HG03097 (cell line): ENCODE results near the gene CAPN5.

Source experiments
- ATAC-seq: cut with Tn5 transposase; IDR thresholded peaks from one replicate; pipeline ENCODE4 v1.9.1; 2021; ENCODE audit not compliant: unreplicated experiment, low FRiP score

CAPN5 gene

GRCh38 chr11:77112641-77113381 is 46.0 kb downstream of the CAPN5 start:
- ATAC-seq: no peak

DNA sequence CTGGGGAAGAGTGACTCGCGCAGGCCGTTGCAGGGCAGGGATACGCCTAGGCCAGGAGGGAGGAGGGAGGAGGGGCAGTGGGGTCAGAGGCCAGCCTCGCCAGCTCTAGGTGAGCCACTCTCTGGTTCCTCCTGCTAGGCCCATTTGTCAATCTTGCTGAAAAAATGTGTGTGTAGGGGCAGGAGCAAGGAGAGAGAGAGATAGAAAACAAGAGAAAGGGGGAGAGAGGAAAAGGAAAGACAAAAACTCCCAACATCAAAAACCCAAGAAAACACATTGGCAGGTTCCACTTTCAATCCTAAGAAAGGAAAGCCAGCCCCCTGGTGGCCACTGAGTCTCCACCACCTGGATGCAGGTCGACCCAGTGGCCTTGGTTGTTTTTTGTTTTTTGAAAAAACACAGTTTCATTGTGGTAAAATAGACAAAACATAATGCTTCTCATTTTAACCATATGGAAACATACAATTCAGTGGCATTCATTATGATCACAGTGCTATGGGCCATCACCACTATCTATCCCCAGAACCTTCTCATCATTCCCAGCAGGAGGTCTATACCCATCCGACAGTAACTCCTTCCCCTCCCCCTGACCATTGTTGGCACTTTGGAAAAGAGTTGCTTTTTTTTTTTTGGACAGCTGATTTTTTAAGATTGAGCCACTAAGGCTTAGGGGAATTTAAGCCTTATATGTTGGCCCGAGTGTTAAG is 46.8 kb downstream of the CAPN5 start:
- no peak for ATAC-seq

GRCh38 chr11:77114089-77114463 is 47.3 kb downstream of the CAPN5 start:
- ATAC-seq: no peak

DNA sequence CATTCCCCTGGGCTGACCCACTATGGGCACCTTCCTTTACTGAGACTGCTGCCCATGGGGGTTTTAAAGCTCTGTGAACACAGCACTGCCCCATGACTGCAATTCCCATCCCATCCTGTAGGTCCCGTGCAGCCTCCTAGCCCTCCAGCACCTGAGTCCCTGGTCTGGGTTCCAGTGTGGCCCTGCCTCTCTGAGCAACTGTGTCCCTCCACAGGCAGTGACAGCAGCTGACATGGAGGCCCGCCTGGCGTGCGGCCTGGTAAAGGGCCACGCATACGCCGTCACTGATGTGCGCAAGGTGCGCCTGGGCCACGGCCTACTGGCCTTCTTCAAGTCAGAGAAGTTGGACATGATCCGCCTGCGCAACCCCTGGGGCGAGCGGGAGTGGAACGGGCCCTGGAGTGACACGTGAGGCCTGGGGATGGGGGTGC is 48.4 kb downstream of the CAPN5 start:
- ATAC-seq: no peak

DNA sequence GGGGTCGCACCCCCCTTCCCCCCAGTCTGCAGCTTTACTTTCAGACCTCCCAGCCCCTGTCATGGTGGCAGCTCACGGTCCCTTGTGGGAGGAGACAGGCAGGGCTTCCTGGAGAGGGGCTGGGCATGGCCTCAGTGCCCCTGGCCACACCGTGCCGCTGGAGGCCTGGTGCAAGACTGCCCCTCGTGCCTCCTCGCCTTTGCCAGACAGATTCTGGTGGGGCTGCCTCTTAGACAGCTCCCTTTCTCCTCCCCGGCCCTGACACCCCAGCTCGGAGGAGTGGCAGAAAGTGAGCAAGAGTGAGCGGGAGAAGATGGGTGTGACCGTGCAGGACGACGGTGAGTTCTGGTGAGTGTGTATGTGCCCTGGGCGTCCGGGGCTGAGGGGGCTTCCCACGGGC is 49.2 kb downstream of the CAPN5 start:
- ATAC-seq: no peak

- ATAC-seq: no peak
Observed at GRCh38 chr11:77117492-77117891, 50.7 kb downstream of the CAPN5 start.

GRCh38 chr11:77118086-77118485 is 51.3 kb downstream of the CAPN5 start:
- no peak for ATAC-seq

GRCh38 chr11:77118971-77119370 is 52.2 kb downstream of the CAPN5 start:
- ATAC-seq: no peak

- ATAC-seq: no peak
Observed at GRCh38 chr11:77119531-77119936, 52.8 kb downstream of the CAPN5 start.

DNA sequence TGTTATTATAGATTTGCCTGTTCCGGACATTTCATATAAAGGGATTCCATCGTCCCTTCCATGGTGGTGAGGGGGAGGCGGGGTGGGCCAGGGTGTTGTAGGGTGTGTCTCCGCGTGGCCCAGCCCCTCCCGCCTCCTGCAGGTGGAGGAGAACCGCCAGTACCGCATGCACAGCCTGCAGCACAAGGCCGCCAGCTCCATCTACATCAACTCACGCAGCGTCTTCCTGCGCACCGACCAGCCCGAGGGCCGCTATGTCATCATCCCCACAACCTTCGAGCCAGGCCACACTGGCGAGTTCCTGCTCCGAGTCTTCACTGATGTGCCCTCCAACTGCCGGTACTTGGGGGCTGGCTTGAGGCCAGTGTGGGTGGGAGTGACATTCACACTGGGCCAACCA is 53.8 kb downstream of the CAPN5 start:
- ATAC-seq: no peak

GRCh38 chr11:77121096-77121640 is 54.4 kb downstream of the CAPN5 start:
- no peak for ATAC-seq

- no peak for ATAC-seq
Observed at GRCh38 chr11:77121876-77122575, 55.3 kb downstream of the CAPN5 start.

- ATAC-seq: no peak
Observed at GRCh38 chr11:77122576-77123212, 55.9 kb downstream of the CAPN5 start.

GRCh38 chr11:77123591-77123990 is 56.8 kb downstream of the CAPN5 start:
- ATAC-seq: no peak

GRCh38 chr11:77124041-77124440 is 57.3 kb downstream of the CAPN5 start:
- no peak for ATAC-seq

DNA sequence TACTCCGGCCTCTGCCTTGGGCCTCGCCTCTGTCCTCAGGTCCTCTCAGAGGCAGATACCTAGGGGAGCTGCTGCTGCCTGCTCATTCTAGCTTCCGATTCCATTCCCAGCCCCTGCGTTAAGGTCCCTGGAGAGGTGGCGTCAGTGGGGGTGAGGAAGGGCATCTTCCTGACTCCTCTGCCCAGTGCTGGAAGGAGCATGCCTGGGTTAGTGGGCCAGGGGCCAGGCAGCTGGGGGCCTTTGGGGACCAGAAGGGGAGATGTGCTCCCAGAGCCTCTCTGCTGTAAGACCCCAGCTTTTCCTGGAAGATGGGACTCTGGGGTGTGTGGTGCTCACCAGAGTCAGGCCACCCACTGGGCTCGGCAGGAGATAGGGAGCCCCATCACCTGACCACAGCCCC is 57.7 kb downstream of the CAPN5 start:
- no peak for ATAC-seq

GRCh38 chr11:77125191-77125590 is 58.4 kb downstream of the CAPN5 start:
- no peak for ATAC-seq

DNA sequence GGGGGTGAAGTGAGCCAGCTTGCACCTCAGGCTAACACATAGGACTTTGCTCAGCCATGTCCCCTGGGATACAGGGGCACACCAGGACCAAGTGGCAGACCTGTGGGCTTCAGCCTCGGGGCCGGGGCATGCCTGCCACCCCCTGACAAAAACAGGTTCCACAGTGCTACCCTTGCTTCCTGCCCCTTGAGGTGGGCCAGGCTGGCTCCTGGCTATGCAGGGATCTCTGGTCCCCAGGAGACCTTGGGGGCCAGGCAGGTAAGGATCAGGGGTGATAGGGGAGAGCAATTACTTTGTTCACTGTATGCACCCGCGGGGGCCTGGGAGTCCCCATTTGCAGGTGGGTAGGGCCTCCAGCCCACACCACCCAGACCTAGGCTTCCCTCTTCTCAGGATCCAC is 58.9 kb downstream of the CAPN5 start:
- no peak for ATAC-seq

DNA sequence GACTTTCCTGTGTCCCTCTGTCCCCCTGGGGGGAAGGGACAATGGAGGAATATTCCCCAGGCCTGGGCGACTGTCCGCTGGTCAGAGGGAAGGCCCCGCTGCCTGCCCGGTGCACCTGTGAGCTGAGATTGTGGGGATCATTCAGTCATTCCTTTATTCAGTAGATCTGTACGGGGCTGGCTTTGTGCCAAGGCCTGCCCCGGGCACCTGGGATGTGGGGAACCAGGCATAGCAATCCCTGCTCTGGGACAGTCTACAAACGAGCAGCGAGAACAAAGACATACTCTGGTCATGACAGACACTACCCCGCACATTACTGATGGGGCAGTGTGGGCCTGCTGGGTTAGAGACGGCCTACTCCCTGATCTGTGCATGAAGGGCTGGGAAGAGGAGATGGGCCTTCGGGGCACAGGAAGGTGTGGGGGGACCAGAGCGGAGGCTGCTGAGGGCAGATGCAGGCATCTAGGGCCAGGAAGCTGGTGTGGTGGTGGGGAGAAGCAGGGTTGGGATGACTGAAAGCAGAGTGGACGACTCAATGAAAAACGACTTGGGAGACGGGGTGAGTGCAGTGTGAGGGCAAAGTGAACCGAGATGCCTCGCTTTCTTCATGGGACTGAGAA is 59.5 kb downstream of the CAPN5 start:
- ATAC-seq: no peak

DNA sequence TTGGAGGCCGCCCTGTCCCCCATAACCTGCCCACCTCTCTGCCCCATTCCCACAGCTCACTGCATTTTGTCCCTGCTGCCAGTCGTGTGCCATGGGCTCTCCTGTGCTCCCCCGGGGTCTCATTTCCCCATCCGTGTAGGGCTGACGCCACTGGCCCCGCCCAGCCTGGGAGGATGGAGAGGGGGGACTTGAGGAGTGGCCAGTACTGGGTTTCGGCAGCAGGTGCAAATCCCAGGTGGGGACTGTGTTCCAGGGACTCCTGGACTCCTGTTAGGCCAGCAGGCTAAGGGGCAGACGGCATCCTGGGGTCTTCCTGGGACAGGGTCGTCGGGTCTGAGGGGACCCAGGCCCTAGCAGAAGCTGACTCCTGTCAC is 60.1 kb downstream of the CAPN5 start:
- no peak for ATAC-seq
